GM21576 (cell line): Measurements from ENCODE around the gene TBC1D8.
"Not testable (repeated sequence)": the region's sequence is repeated elsewhere in the genome, so short reads cannot be mapped to it uniquely, and the experiment has no call there.

ENCODE experiments used
- ATAC-seq: cut with Tn5 transposase; IDR thresholded peaks from one replicate; pipeline ENCODE4 v1.9.1; 2021; ENCODE audit warnings: mild to moderate bottlenecking, moderate library complexity; ENCODE audit not compliant: unreplicated experiment

TBC1D8 gene

GRCh38 chr2:101080211-101081068, 70.7 kb downstream of the TBC1D8 start:
- ATAC-seq, result no peak

GRCh38 chr2:101076581-101076980, 74.6 kb downstream of the TBC1D8 start:
- ATAC-seq, result no peak

GRCh38 chr2:101064868-101065549, 86.2 kb downstream of the TBC1D8 start:
- peak; percentile 61 for ATAC-seq

GRCh38 chr2:101064505-101064867, 86.7 kb downstream of the TBC1D8 start:
- no peak for ATAC-seq

- ATAC-seq, result no peak
Observed at GRCh38 chr2:101064125-101064502, 87.1 kb downstream of the TBC1D8 start.

- ATAC-seq, result no peak
Observed at GRCh38 chr2:101063352-101064124, 87.6 kb downstream of the TBC1D8 start.

- ATAC-seq, result no peak
Observed at GRCh38 chr2:101058386-101058785, 92.8 kb downstream of the TBC1D8 start.

- no peak for ATAC-seq
Observed at GRCh38 chr2:101057051-101057933, 93.9 kb downstream of the TBC1D8 start.

GRCh38 chr2:101053117-101053516, 98.1 kb downstream of the TBC1D8 start:
- ATAC-seq, result no peak

- ATAC-seq, result no peak
Observed at GRCh38 chr2:101052147-101052546, 99.0 kb downstream of the TBC1D8 start.

GRCh38 chr2:101050886-101051285, 100.3 kb downstream of the TBC1D8 start:
- not testable (repeated sequence) for ATAC-seq

- no peak for ATAC-seq
Observed at GRCh38 chr2:101048756-101049155, 102.4 kb downstream of the TBC1D8 start.

- ATAC-seq, result no peak
Observed at GRCh38 chr2:101047774-101048173, 103.4 kb downstream of the TBC1D8 start.

GRCh38 chr2:101047075-101047766, 104.0 kb downstream of the TBC1D8 start:
- no peak for ATAC-seq

GRCh38 chr2:101045330-101045729, 105.9 kb downstream of the TBC1D8 start:
- no peak for ATAC-seq

- ATAC-seq, result no peak
Observed at GRCh38 chr2:101041413-101041812, 109.8 kb downstream of the TBC1D8 start.

GRCh38 chr2:101040761-101041160, 110.4 kb downstream of the TBC1D8 start:
- no peak for ATAC-seq

GRCh38 chr2:101040072-101040471, 111.1 kb downstream of the TBC1D8 start:
- no peak for ATAC-seq

GRCh38 chr2:101038455-101039255, 112.5 kb downstream of the TBC1D8 start:
- no peak for ATAC-seq
